B cell (primary cell): ENCODE measurements around the gene DTX4. TPM values are rescaled to one million over a fixed set of nuclear protein-coding genes. Genes with fewer than 3 reads are reported as not detected.

Experiments
- ATAC-seq: fragments of 200-7000 bp; cut with Tn5 transposase; one replicate; pipeline ENCODE4 v1.10.0; 2021; ENCODE audit warnings: low read depth, mild to moderate bottlenecking, moderate number of reproducible peaks, moderate library complexity
- CTCF ChIA-PET: fragments of 350-600 bp; sonication (Branson Sonifier 250); formaldehyde crosslinking; loops from one replicate; lab custom pipeline; 2021; ENCODE audit warnings: antibody characterized with exemption, inconsistent platforms; lab: Charles Lee
- POLR2A ChIA-PET: fragments of 350-600 bp; sonication (Branson Sonifier 250); formaldehyde crosslinking; loops from one replicate; lab custom pipeline; 2021; ENCODE audit warnings: antibody characterized with exemption; lab: Charles Lee
- DNase-seq: peaks from one replicate; pipeline ENCODE4 v3.0.0; 2013
- H2AFZ ChIP-seq: 2 replicates; pipeline ENCODE4 v1.6.1; 2012; ENCODE audit warnings: mild to moderate bottlenecking, low read depth, low read length; ENCODE audit not compliant: insufficient read depth, poor library complexity, severe bottlenecking
- H3K27ac ChIP-seq, 2 donors: 1 replicate in 1 of 2; 2 replicates in 1 of 2; pipeline ENCODE4 v1.5.1; 2012 to 2013; ENCODE audit warnings: low read length in 2 of 2, mild to moderate bottlenecking in 2 of 2, moderate library complexity in 1 of 2
- H3K27me3 ChIP-seq, 4 experiments: fragments of 200-600 bp in 1 of 4; sonication (generic) in 1 of 4; replicated peaks in 1 of 4; 1 replicate in 2 of 4; 2 replicates in 2 of 4; pipeline versions ENCODE4 v1.6.1 to v1.7.0; 2013 to 2016; ENCODE audit warnings: low read length in 3 of 4, mild to moderate bottlenecking in 2 of 4, mixed read lengths in 1 of 4, moderate library complexity in 1 of 4; ENCODE audit not compliant: insufficient read depth in 4 of 4, control insufficient read depth in 3 of 4; ENCODE audit errors: control extremely low read depth in 1 of 4
- H3K36me3 ChIP-seq, 2 experiments: replicated peaks in 1 of 2; 1 replicate in 1 of 2; 2 replicates in 1 of 2; pipeline versions ENCODE4 v1.6.1 to v1.7.1; 2013; ENCODE audit warnings: low read length in 1 of 2; ENCODE audit not compliant: insufficient read depth in 2 of 2, control insufficient read depth in 1 of 2; ENCODE audit errors: control extremely low read depth in 1 of 2, extremely low read depth in 1 of 2
- H3K4me1 ChIP-seq, 2 donors: fragments of 200-600 bp in 1 of 2; sonication (generic) in 1 of 2; 1 replicate in 1 of 2; 2 replicates in 1 of 2; pipeline versions ENCODE4 v1.5.1 to v1.6.1; 2013 to 2017; ENCODE audit warnings: low read length in 2 of 2; ENCODE audit not compliant: control insufficient read depth in 2 of 2, insufficient read depth in 2 of 2
- H3K4me2 ChIP-seq: replicated peaks from 2 replicates; pipeline ENCODE3; 2012; ENCODE audit warnings: mild to moderate bottlenecking, low read depth, low read length; ENCODE audit not compliant: poor library complexity, severe bottlenecking
- H3K4me3 ChIP-seq, 5 experiments: fragments of 200-600 bp in 1 of 5; sonication (generic) in 1 of 5; 1 replicate in 3 of 5; 2 replicates in 2 of 5; pipeline versions ENCODE4 v1.5.1 to v1.7.0; 2011 to 2016; ENCODE audit warnings: low read length in 4 of 5, mild to moderate bottlenecking in 4 of 5, low read depth in 2 of 5, control low read depth in 1 of 5, moderate library complexity in 1 of 5; ENCODE audit not compliant: insufficient read depth in 1 of 5; ENCODE audit errors: control extremely low read depth in 1 of 5, extremely low read depth in 1 of 5
- H3K79me2 ChIP-seq: fragments of 200-600 bp; sonication (generic); one replicate; pipeline ENCODE4 v1.6.0; 2016; ENCODE audit warnings: low read length; ENCODE audit not compliant: control insufficient read depth, insufficient read depth
- H3K9ac ChIP-seq: fragments of 200-600 bp; sonication (generic); 2 replicates; pipeline ENCODE4 v1.6.1; 2017; ENCODE audit warnings: mild to moderate bottlenecking, low read length, moderate library complexity
- H3K9me3 ChIP-seq, 3 donors: one replicate each; pipeline versions ENCODE4 v1.6.1 to v1.7.1; 2013; ENCODE audit warnings: low read length in 2 of 3; ENCODE audit not compliant: control insufficient read depth in 2 of 3, insufficient read depth in 1 of 3; ENCODE audit errors: control extremely low read depth in 1 of 3
- H4K20me1 ChIP-seq: 2 replicates; pipeline ENCODE4 v1.6.0; 2012; ENCODE audit warnings: mild to moderate bottlenecking, low read length; ENCODE audit not compliant: insufficient read depth, control insufficient read depth, poor library complexity, severe bottlenecking
- H3K27ac Mint-ChIP-seq: one replicate; pipeline ENCODE4 v1.8.0; 2021; ENCODE audit warnings: mixed read lengths
- H3K27me3 Mint-ChIP-seq: one replicate; pipeline ENCODE4 v1.8.0; 2021; ENCODE audit warnings: mixed read lengths
- H3K4me1 Mint-ChIP-seq: one replicate; pipeline ENCODE4 v1.8.0; 2021; ENCODE audit warnings: mixed read lengths
- H3K4me3 Mint-ChIP-seq: one replicate; pipeline ENCODE4 v1.8.0; 2021; ENCODE audit warnings: mixed read lengths
- H3K9me3 Mint-ChIP-seq: one replicate; pipeline ENCODE4 v1.8.0; 2022; ENCODE audit warnings: mixed read lengths; ENCODE audit not compliant: insufficient read depth
- EZH2 ChIP-seq: IDR thresholded peaks from 2 replicates; pipeline ENCODE4 v1.6.1; 2012; ENCODE audit warnings: borderline replicate concordance, low read depth, mild to moderate bottlenecking, moderate library complexity, low read length; ENCODE audit not compliant: insufficient read depth, poor library complexity, severe bottlenecking
- WGBS: methylation state at CpG from one replicate; pipeline ENCODE4 v1.1.5; 2013; ENCODE audit warnings: missing lambda C conversion rate; ENCODE audit not compliant: insufficient coverage; 5-methylcytosine and 5-hydroxymethylcytosine counted together
- intact Hi-C: fragments of 100-400 bp; cut with micrococcal nuclease; formaldehyde crosslinking; loops from one replicate; pipeline ENCODE4 v1.10.0; 2022
- polyA plus RNA-seq: library from polyadenylated mRNA; depleted of rRNA; stranded (reverse); fragments of >200 nt; gene quantifications from 2 replicates; pipeline ENCODE4 v1.2.3, GENCODE V29; 2012
- total RNA-seq, 2 donors: library from RNA; stranded (reverse); fragments of 120-200 nt in 1 of 2; gene quantifications; 1 replicate in 1 of 2; 2 replicates in 1 of 2; pipeline versions ENCODE4 v1.2.3 to v1.2.4, GENCODE V29; 2013 to 2022
- TF ChIP-seq, protein P1 (sequence below): fragments of 200-600 bp; IDR thresholded peaks from one replicate; pipeline ENCODE4 v1.8.0; 2022; ENCODE audit warnings: antibody characterized with exemption, mild to moderate bottlenecking

The DTX4 gene
- total and polyA plus RNA-seq, 2 donors (not counting 1 experiment from before 2014, with no cell fraction given), result 11.7 to 43.3 TPM

DNA sequence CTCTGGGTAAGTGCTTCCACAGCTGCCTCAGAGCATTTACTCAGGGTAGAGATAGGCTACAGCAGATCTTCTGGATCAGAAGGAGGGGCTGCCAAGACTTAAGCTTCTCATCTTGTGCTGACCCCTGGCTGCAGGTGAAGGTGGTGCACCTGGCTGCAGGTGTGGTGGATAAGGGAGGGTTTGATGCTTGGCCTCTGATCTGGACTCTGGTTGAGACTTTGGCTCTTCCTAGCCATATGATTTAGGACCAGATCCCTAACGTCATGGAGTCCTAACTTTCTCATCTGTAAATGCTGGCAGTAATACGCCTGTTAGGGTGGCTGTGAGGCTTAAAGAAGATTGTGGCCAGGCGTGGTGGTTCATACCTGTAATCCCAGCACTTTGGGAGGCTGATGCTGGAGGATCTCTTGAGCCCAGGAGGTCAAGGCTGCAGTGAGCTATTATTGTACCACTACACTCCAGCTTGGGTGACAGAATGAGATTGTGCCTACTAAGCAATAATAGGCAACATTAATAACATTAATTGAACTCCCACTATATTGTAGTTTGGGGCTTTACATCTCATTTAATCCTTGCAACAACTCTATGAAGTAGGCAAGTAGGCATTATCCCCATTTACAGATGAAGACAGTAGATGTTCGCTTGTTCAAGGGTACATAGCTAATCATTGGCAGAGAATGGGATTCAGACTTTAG, 10.7 kb downstream of the DTX4 start:
- TF ChIP-seq, protein P1, sequence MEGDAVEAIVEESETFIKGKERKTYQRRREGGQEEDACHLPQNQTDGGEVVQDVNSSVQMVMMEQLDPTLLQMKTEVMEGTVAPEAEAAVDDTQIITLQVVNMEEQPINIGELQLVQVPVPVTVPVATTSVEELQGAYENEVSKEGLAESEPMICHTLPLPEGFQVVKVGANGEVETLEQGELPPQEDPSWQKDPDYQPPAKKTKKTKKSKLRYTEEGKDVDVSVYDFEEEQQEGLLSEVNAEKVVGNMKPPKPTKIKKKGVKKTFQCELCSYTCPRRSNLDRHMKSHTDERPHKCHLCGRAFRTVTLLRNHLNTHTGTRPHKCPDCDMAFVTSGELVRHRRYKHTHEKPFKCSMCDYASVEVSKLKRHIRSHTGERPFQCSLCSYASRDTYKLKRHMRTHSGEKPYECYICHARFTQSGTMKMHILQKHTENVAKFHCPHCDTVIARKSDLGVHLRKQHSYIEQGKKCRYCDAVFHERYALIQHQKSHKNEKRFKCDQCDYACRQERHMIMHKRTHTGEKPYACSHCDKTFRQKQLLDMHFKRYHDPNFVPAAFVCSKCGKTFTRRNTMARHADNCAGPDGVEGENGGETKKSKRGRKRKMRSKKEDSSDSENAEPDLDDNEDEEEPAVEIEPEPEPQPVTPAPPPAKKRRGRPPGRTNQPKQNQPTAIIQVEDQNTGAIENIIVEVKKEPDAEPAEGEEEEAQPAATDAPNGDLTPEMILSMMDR, result peak; percentile 68
- no peak for TF ChIP-seq EZH2
- no CpG with 5 or more reads among the region's 4 CpGs for WGBS
- H3K27ac ChIP-seq, result no peak overlapping the region
- DNase-seq (peak; percentile 64), ATAC-seq (peak; percentile 61)
- no peaks in the 10 kb centered on the region for H3K27me3 ChIP-seq
- no peak overlapping the region for H2AFZ ChIP-seq
- peaks cover 0 to 9% (median 7%) of the 10 kb centered on the region in 3 donors for H3K9me3 ChIP-seq
- Mint-ChIP-seq H3K4me1 (peaks cover 17% of the 10 kb centered on the region), H3K9me3 (peaks cover 8% of the 10 kb centered on the region), H3K27me3 (no peaks in the 10 kb centered on the region), H3K4me3 (no peak overlapping the region), H3K27ac (no peak overlapping the region)
- ChIA-PET CTCF (interaction anchor here (1.2 to 18.8 kb wide), 8 partner anchors 9 to 355 kb away, joined by 3 to 215 read pairs (median 4); partner anchors contain the start of gene DTX4), POLR2A (interaction anchor here (1.0 kb wide), 1 partner anchor 10 kb away, joined by 4 read pairs; the partner anchor contains the start of gene DTX4)
- H3K79me2 ChIP-seq, result peaks cover 83% of the 10 kb centered on the region
- no peak overlapping the region for H3K9ac ChIP-seq
- H3K4me1 ChIP-seq, result peaks cover 0 to 2% of the 10 kb centered on the region in 2 donors
- H4K20me1 ChIP-seq, result peaks cover 76% of the 10 kb centered on the region
- H3K36me3 ChIP-seq, result peaks cover 3 to 62% of the 10 kb centered on the region in 2 experiments
- H3K4me3 ChIP-seq, result no peak overlapping the region
- intact Hi-C loops, result loop anchor here (1.0 kb wide), 1 partner anchor 11 kb away; no protein-coding TSS in a partner anchor
- no peak overlapping the region for H3K4me2 ChIP-seq

DNA sequence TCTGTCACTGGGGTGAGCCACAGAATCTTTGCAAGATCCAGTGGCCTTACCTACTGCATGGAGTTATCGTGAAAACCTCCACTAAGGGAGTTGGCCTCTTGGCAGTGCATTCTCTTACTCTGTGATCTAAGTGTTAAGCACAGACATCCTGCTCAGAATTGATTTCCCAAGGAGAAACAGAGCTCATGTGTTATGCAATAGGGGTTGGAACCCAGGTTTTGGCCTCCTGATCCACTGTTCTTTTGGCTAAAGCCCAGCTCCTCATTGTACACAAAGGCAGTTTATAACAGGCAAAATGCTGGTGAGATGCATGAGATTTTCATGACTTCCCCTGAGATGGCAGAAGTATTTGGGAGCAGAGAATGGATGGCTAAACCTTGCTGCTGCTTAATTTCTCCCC, 11.8 kb downstream of the DTX4 start:
- Mint-ChIP-seq H3K4me1 (peaks cover 17% of the 10 kb centered on the region), H3K4me3 (no peak overlapping the region), H3K27ac (no peak overlapping the region), H3K27me3 (no peaks in the 10 kb centered on the region), H3K9me3 (peaks cover 6% of the 10 kb centered on the region)
- peaks cover 81% of the 10 kb centered on the region for H4K20me1 ChIP-seq
- no peak overlapping the region for H3K4me3 ChIP-seq
- TF ChIP-seq, protein P1, result no peak
- TF ChIP-seq EZH2, result no peak
- 88% methylated on average over 1 of the region's 1 CpG for WGBS
- H3K9me3 ChIP-seq, result peaks cover 0 to 7% (median 7%) of the 10 kb centered on the region in 3 donors
- ATAC-seq, result no peak
- no peak overlapping the region for H2AFZ ChIP-seq
- no peaks in the 10 kb centered on the region for H3K27me3 ChIP-seq
- ChIA-PET POLR2A (interaction anchor here (0.7 kb wide), 1 partner anchor 11 kb away, joined by 3 read pairs; no protein-coding TSS in a partner anchor), CTCF (interaction anchor here (1.3 to 18.8 kb wide), 3 partner anchors 10 to 70 kb away, joined by 3 to 215 read pairs (median 19); partner anchors contain the start of gene DTX4)
- no peak overlapping the region for H3K27ac ChIP-seq
- H3K4me1 ChIP-seq, result peaks cover 0 to 2% of the 10 kb centered on the region in 2 donors
- no peak overlapping the region for H3K4me2 ChIP-seq
- peaks cover 0 to 67% of the 10 kb centered on the region in 2 experiments for H3K36me3 ChIP-seq
- no peak overlapping the region for H3K9ac ChIP-seq
- intact Hi-C loops, result no loop called here
- H3K79me2 ChIP-seq, result peaks cover 81% of the 10 kb centered on the region
- DNase-seq, result no peak
